CD4-positive, alpha-beta T cell treated with Interleukin-10 for 1 hour (primary cell): Measurements from ENCODE around the gene SEMA3B.
"Not testable (repeated sequence)": the region's sequence is repeated elsewhere in the genome, so short reads cannot be mapped to it uniquely, and the experiment has no call there.

Experiments used
- DNase-seq: peaks from one replicate; pipeline ENCODE4 v3.0.0-alpha.2; 2020

SEMA3B gene

DNA sequence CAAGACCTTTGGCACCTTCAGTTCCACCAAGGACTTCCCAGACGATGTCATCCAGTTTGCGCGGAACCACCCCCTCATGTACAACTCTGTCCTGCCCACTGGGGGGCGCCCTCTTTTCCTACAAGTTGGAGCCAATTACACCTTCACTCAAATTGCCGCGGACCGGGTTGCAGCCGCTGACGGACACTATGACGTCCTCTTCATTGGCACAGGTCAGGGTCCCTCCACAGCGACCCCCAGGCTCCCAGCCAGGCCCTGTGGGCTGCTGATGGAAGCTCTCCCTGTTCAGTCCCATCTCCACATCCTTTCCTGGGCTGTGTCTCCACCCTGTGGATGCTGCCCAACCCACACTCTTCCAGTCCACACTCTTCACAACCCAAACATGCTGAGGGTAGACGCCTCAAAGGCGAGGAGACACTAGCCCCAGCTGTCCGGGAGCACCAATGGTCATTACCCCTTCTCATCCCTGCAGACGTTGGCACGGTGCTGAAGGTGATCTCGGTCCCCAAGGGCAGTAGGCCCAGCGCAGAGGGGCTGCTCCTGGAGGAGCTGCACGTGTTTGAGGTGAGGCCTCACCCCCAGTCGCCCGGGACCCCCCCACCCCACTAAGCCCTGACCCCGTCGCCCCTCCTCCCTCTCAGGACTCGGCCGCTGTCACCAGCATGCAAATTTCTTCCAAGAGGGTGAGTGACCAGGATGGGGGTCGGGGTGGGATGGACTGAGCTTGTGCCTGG, 5.6 kb downstream of the SEMA3B start:
- DNase-seq: peak; percentile 74

DNA sequence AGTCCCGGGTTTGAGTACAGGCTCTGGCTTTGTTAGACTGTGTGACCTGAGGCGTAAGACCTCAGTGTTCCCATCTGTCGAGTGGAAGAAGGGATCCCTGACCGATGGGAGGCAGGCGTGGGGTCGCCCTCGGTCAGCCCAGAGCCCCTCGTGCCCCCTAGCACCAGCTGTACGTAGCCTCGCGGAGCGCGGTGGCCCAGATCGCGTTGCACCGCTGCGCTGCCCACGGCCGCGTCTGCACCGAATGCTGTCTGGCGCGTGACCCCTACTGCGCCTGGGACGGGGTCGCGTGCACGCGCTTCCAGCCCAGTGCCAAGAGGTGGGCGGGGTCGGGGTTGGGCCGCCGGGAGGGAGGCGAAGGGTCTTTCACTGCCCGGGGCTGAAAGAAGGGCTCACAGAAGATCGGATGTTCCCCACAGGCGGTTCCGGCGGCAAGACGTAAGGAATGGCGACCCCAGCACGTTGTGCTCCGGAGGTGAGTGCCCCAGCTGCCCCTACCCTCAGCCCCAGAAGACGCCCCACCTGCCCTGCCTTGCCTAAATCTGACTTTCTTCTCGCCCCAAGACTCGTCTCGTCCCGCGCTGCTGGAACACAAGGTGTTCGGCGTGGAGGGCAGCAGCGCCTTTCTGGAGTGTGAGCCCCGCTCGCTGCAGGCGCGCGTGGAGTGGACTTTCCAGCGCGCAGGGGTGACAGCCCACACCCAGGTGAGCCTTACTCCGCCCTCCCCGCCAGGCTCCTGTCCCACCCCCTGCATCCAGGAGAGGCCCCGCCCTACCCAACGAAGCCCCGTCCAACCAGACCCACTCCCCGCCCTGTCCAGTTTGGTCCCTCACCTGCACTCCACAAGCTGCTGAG, 6.4 kb downstream of the SEMA3B start:
- no peak for DNase-seq

DNA sequence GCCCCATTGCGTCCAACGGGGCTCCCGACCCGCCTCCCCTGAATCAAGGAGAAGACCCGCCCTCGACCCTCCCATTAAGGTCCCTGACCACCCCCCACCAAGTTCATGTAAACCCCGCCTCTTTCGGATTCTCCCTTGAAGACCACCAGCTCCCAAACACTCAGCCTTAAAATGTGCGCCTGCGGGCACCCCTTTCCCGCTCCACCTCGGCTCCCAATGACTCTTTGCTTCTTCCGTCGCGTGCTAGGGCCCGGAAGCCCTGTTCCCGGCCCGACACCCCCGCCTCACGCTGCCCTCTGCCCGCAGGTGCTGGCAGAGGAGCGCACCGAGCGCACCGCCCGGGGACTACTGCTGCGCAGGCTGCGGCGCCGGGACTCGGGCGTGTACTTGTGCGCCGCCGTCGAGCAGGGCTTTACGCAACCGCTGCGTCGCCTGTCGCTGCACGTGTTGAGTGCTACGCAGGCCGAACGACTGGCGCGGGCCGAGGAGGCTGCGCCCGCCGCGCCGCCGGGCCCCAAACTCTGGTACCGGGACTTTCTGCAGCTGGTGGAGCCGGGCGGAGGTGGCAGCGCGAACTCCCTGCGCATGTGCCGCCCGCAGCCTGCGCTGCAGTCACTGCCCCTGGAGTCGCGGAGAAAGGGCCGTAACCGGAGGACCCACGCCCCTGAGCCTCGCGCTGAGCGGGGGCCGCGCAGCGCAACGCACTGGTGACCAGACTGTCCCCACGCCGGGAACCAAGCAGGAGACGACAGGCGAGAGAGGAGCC, 7.2 kb downstream of the SEMA3B start:
- no peak for DNase-seq

DNA sequence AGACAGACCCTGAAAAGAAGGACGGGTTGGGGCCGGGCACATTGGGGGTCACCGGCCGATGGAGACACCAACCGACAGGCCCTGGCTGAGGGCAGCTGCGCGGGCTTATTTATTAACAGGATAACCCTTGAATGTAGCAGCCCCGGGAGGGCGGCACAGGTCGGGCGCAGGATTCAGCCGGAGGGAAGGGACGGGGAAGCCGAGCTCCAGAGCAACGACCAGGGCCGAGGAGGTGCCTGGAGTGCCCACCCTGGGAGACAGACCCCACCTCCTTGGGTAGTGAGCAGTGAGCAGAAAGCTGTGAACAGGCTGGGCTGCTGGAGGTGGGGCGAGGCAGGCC, 7.8 kb downstream of the SEMA3B start:
- no peak for DNase-seq

DNA sequence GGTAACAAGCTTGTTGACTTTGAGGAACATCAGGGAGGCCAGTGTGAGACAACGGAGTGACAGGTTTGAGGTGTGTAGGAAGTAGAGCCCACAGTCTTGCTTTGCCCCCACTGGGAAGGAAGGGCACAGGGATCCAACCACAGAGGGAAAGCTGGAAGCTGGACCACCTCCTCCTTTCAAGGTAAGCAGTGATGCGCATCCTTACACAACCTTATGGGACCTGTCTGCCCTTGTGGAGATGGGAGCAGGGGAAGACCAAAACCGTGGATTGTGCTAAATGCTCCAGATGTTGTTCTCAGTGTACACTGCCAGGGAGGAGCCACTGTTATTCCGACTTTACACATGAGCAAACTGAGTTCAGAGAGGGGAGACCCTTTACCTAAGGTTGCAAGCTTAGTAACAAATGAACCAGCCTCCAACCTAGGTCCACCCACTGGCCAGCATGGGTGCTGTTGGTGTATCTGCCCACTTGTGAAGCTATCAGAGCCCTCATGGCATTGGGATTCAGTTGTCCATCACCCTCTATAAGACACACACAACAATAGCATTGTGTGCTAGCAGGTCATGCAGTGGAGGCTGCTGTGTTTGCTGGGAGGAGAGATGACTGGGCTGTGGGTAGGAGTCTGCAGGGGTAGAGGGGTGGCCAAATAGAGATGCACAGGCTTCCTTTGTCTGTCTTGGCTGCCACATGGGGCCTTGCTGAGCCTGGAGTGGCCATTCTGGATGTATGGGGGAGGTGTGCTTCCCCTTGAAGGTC, 9.4 kb downstream of the SEMA3B start:
- no peak for DNase-seq

DNA sequence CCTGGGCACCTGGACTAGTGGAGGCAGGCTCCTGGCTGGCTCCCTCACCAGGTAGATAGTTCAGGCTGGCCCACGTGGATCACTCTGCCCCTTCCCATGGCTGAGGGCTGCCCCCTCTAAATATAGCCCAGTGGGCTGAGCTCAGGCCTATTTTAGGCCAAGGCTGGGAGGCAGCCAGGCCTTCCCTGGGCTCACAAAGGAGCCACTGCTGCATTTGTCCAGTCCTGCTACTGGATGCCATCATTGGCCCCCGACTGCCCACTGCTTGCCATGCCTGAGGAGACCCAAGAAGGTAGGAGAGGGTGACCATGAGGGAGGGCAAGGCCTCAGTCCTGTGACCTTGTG, 9.9 kb downstream of the SEMA3B start, which contains the start of gene LSMEM2:
Gene LSMEM2, plus strand, starts transcription at position 208 of the 345 bp plus-strand sequence. Its CDS starts 27 bp downstream, at position 235.
- DNase-seq: no peak

DNA sequence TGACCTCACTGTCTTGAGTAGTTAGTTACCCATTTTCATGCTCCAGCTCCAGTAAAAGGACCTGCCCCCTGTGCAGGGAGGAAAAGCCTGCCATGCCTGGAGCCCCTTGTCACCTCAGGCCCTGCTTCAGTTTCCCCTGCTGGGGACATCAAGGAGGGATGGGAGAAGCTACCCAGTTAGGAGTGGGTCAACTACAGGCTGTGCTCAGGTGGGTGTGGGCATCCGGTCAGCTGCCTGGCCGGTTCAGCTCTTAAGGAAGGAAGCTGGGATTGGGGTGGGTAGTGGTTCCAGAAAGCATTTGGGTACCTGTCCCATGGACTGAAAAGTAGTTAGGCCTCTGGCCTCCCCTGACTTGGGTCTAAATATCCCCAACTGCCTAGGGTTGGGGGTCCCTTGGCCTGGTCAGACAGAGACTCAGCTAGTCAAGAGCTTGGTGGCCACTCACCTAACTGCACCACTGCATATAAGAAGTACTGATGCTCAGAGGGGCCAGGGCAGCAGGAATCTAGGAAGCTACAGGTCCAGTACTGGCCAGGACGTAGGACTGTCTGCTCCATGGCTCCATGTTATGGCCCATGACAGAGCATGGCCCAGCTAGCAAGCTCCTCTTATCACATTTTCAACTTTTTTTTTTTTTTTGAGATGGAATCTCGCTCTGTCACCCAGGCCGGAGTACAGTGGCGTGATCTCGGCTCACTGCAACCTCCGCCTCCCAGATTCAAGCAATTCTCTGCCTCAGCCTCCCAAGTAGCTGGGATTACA, 10.5 kb downstream of the SEMA3B start:
- no peak for DNase-seq

DNA sequence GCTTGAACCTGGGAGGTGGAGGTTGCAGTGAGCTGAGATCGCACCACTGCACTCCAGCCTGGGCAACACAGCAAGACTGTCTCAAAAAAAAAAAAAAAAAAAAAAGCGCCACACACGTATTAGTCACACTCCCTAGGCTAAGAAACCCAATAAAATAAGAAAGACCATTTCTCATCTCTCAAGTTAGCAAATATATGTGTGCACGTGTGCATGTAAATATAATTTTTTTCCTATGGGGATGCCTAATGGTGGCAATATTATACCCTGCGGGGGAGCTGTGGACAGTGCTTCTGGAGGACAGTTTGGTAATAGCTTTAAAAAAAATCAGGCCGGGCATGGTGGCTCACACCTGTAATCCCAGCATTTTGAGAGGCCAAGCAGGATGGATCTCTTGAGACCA, 15.2 kb downstream of the SEMA3B start:
- not testable (repeated sequence) for DNase-seq

DNA sequence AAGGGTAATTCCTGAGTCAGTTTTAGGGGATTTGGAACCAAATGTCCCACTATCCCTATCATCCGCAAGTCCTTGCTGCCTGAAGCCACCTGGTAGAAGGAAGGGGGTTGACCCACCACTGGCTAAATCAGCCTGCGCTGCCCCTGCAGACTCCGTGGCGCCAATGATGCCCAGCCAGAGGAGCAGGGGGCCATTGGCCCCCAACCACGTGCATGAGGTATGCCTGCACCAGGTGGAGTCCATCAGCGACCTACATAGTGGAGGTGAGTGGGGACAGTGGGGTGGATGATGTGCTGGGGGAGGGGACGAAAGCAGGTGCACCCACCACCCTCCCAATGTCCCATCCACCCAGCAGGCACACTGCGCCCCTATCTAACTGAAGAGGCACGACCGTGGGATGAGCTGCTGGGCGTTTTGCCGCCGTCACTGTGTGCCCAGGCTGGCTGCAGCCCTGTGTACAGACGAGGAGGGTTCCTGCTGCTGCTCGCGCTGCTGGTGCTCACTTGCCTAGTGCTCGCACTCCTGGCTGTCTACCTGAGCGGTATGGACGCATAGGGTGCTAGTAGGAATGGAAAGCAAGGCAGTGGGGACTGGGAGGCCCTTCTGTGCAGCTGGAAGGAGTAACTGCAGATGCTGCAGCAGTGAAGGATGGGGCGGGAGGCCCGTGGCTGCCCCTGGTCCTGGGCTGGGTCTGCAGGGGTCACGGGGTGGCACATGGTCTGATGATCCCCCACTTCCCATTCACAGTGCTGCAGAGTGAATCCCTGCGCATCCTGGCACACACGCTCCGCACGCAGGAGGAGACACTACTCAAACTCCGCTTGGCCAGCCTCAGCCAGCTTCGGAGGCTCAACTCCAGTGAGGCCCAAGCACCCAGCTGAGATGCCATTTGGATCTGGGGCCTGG, 17.6 kb downstream of the SEMA3B start:
- no peak for DNase-seq

DNA sequence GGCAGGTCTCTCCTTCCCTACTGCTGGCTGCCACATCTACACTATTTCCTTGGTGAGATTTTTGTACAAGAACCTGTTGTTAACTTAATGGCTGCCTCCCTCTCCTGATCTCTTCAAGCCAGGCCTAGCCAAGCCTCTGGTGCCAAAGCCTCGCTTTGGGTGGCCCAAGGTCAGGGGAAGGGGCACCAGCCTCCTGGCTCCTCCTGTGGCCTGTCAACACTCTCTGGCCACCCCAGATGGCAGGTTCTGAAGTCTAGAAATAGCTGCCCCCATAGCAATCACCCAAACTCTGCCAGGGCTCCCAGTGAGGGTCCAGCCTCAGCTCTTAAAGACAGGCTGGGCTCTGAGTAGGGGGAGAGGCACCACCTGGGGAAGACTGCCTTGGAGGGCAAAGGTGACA, 18.3 kb downstream of the SEMA3B start:
- DNase-seq: no peak

DNA sequence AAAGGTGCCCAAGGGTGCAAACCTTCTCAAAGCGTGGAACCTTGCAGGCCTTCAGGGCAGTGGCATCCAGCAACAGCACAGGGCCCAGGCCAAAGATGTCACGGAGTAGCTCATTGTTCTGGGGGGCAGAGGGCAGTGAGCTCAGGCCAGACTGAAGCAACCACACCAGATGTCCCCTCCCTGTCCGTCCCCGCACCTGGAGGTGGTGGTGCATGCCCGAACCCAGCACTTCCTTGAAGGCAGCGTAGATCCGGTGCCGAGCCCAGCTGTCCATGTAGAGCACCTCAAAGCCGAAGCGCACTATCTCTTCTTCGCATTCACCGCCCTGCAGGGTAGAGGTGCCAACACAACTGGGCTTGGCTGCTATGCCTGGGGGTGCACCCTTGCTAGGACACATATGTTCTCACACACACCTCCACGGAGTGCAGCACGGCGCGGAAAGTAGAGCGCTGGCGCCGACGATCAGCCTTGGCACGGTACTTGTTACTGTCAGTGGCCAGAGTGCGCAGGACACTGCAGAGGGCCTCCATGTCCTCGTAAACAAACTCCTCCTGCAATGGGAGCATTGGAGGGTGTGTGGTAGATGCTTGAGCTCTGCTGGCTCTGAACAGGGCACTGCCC, 19.6 kb downstream of the SEMA3B start:
- no peak for DNase-seq

DNA sequence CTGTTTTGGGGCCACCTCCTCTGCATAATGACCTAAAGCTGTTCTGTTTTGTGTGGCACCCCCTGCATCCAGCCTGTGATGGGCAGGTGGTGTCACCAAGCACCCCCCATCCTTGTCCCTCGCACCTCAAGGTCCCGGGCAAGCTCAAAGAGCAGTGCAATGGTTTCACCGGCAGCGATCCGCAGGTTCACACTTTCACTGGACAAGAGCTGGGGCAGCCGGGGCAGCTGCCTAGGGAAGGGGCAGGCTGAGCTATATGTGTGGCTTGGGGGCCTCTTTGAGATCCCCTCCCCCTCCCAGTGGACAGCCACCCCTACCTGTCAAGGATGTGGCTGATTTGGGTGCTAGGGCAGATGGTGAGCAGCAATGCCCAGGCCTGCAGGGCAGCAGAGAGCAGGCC, 20.2 kb downstream of the SEMA3B start:
- no peak for DNase-seq

DNA sequence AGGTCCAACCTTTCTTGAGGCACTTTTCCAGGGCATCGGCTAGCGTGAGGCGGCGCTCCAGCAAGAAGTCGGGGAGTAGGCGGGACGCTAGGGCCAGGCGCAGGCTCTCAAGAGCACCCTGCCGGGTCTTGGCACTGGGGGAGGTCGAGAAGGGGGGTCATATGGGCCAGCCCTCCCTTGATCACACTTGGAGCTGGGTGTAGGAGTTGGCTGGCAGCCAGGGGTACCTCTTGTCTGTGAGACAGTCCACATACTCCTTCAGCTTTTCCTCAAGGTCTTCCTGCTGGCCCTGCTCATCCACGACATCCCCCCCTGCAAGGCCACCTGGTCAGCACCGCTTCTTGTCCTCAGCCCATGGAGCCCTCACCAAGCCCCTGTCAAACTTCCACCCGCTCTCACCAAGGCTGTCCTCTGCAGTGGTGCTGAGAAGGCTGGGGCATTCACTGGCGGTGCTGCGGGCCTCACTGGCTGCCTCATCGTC, 21.3 kb downstream of the SEMA3B start:
- DNase-seq: no peak

DNA sequence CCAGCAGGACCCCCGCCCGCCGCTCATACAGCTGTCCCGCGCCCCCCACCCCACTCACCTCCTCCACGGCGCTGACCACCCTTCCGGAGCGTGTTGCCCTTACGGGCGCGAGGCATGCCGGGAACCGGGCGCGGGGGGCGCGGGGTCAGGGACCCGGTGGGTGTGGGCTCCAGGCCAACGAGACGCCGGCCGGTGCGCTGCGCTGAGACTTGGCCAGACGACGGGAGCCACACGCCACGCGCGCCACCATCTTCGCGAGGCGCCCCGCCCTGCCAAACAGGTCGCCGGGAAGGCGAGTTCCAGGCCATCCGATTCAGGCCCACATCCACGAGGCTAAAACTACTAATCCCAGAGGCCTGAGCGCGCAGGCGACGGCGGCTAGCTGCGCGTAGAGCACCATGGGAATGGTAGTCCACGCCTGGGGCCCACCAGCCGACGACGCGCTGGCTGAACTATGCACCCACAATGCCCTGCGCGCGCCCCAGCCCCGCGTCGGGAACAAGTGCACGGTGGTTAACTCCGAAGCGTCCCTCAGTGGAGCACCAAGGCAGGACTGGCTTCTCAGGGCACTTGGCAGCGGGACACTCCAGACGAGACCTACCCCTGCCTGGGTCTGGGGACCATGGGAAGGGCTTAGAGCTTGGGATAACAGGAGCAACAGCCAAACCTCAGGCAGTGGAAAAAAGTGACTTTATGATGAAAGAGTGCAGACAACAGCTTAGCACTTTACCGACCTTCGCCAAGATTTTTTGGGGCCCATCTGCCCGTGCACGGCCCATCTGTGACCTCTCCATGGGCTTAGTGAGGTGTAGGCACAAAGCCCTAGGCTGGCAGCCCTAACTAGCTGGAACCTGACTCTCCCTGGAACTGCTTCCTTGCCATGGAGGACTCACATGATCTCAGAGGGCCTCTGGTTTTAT, 23.5 kb downstream of the SEMA3B start, which contains the start of gene IFRD2:
Gene IFRD2, minus strand, starts transcription at position 271 of the 920 bp plus-strand sequence. Its CDS starts 155 bp downstream, at position 116.
- peak; percentile 97 for DNase-seq

DNA sequence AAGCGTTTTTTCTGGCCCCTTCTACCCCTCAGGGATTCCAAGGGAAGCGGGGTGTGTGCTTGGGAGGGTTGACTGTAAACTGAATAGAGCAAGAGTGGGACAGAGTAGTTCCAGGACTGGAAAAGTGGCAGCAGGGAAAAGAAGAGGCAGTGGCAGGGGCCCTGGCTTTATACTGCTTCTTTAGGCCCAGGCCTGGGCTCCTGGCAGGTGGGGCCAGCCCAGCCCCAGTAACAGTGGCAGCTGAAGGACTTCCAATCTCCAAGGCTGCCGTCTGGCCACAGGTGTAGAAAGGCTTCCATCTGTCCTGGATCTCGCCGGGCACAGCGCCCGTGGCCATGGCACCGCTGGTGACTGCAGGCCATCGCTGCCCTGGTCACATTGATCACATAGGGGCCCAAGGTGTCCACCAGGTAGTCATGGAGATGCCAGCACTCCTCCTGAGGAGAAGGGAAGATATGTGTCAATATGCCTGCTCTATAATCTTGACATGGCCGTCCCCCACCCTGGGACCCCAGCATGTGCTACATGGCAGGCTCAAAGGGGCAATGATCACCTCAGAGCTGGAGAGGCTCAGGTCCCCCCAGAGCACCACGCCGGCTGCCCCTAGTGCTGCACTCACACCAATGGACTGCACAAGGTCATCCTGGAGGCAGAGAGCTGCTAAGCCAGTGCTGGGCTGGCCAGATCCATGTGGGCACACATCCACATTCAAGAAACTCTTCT, 24.3 kb downstream of the SEMA3B start:
- DNase-seq: no peak

DNA sequence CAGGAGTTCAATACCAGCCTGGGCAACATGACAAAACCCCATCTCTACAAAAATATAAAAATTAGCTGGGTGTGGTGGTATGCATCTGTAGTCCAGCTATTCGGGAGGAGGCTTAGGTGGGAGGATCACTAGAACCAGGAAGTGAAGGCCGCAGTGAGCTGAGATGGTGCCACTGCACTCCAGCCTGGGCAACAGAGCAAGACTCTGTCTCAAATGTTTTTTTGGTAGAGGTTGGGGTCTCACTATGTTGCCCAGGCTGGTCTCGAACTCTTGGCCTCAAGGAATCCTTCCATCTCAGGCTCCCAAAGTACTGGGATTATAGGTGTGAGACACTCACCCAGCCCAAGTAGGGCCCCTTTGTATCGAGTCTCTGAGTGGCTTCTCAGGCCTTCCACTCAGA, 25.1 kb downstream of the SEMA3B start:
- no peak for DNase-seq

DNA sequence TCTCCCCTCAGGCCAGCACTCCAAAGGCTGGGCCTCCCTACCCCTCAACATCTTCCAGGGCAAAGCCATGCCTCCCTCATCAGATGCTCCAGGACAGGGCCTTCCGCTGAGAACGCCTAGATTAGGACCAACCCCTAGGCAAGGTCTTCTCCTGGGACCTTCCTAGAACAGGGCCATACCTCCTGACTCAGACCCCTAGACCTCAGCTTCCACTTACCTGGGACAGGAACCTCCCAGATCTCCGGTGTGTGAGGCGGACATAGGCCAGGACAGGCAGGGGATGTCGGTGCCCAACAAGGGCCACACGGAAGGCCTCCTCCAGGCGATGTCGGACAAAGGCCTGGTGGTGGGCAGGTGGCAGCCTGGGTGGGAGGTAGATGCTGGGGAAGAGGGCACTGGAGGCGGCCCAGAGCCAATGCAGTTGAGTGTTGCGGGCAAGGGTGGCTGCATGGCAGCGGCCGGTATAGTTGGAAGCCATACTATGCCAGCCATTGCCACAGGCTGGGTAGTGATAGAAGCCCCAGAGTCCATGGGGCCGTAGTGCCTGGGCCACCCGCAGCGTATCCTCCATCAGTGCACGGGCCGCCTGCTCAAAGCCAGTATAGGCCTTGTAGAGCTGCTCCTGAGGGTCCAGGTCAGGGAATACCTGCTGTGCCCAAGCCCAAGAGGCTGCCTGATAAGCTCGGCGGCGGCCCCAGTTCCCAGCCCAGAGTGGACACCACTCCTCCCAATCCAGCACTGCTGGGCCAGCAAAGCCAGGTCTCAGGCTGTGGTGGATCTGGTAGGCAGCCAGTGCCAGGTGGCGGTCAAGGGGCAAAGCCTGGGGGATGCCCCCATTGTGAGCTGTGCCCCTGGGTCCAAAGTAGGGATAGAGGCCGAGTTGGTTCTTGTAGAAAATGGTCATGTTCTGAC, 25.8 kb downstream of the SEMA3B start:
- DNase-seq: no peak
